ENCODE data around the gene TRIML1.

Gene TRIML1

GRCh38 chr4:188177997-188178675 lies 38.9 kb downstream of the TRIML1 start:
- TF ChIP-seq SIN3A (IDR thresholded peaks at IDR 0.05; ENCODE audit: borderline replicate concordance, insufficient read depth, low read length) (no peak), POLR2AphosphoS5 (IDR thresholded peaks at IDR 0.05; ENCODE audit: low read depth, low read length) (no peak), FOXP2 (optimal IDR thresholded peaks at IDR 0.05; ENCODE audit: borderline replicate concordance, extremely low read depth, extremely low read length, insufficient read depth) (no peak), TAF1 (IDR thresholded peaks at IDR 0.05; ENCODE audit: borderline replicate concordance, insufficient read depth, low read length) (no peak)
- TF ChIP-seq, protein P1, sequence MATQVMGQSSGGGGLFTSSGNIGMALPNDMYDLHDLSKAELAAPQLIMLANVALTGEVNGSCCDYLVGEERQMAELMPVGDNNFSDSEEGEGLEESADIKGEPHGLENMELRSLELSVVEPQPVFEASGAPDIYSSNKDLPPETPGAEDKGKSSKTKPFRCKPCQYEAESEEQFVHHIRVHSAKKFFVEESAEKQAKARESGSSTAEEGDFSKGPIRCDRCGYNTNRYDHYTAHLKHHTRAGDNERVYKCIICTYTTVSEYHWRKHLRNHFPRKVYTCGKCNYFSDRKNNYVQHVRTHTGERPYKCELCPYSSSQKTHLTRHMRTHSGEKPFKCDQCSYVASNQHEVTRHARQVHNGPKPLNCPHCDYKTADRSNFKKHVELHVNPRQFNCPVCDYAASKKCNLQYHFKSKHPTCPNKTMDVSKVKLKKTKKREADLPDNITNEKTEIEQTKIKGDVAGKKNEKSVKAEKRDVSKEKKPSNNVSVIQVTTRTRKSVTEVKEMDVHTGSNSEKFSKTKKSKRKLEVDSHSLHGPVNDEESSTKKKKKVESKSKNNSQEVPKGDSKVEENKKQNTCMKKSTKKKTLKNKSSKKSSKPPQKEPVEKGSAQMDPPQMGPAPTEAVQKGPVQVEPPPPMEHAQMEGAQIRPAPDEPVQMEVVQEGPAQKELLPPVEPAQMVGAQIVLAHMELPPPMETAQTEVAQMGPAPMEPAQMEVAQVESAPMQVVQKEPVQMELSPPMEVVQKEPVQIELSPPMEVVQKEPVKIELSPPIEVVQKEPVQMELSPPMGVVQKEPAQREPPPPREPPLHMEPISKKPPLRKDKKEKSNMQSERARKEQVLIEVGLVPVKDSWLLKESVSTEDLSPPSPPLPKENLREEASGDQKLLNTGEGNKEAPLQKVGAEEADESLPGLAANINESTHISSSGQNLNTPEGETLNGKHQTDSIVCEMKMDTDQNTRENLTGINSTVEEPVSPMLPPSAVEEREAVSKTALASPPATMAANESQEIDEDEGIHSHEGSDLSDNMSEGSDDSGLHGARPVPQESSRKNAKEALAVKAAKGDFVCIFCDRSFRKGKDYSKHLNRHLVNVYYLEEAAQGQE (IDR thresholded peaks at IDR 0.05; ENCODE audit: insufficient read depth in 1 of 2, low read depth in 2 of 2, low read length in 2 of 2) = no peak

GRCh38 chr4:188178806-188179205 lies 39.6 kb downstream of the TRIML1 start:
- TF ChIP-seq, protein P1 (IDR thresholded peaks at IDR 0.05; ENCODE audit: insufficient read depth in 1 of 2, low read depth in 2 of 2, low read length in 2 of 2) = no peak
- TF ChIP-seq FOXP2 (optimal IDR thresholded peaks at IDR 0.05; ENCODE audit: borderline replicate concordance, extremely low read depth, extremely low read length, insufficient read depth) (no peak), TAF1 (IDR thresholded peaks at IDR 0.05; ENCODE audit: borderline replicate concordance, insufficient read depth, low read length) (no peak), POLR2AphosphoS5 (IDR thresholded peaks at IDR 0.05; ENCODE audit: low read depth, low read length) (no peak), SIN3A (IDR thresholded peaks at IDR 0.05; ENCODE audit: borderline replicate concordance, insufficient read depth, low read length) (no peak)

- TF ChIP-seq, protein P1 (IDR thresholded peaks at IDR 0.05; ENCODE audit: insufficient read depth in 1 of 2, low read depth in 2 of 2, low read length in 2 of 2) = no peak
- TF ChIP-seq SIN3A (IDR thresholded peaks at IDR 0.05; ENCODE audit: borderline replicate concordance, insufficient read depth, low read length) = no peak
- no peak for TF ChIP-seq FOXP2 (optimal IDR thresholded peaks at IDR 0.05; ENCODE audit: borderline replicate concordance, extremely low read depth, extremely low read length, insufficient read depth)
- TF ChIP-seq POLR2AphosphoS5 (IDR thresholded peaks at IDR 0.05; ENCODE audit: low read depth, low read length) = no peak
- TF ChIP-seq TAF1 (IDR thresholded peaks at IDR 0.05; ENCODE audit: borderline replicate concordance, insufficient read depth, low read length) = no peak
Observed at GRCh38 chr4:188187106-188187505, 47.9 kb downstream of the TRIML1 start.

- TF ChIP-seq POLR2AphosphoS5 (IDR thresholded peaks at IDR 0.05; ENCODE audit: low read depth, low read length) = no peak
- no peak for TF ChIP-seq SIN3A (IDR thresholded peaks at IDR 0.05; ENCODE audit: borderline replicate concordance, insufficient read depth, low read length)
- TF ChIP-seq TAF1 (IDR thresholded peaks at IDR 0.05; ENCODE audit: borderline replicate concordance, insufficient read depth, low read length) = no peak
- TF ChIP-seq, protein P1 (IDR thresholded peaks at IDR 0.05; ENCODE audit: insufficient read depth in 1 of 2, low read depth in 2 of 2, low read length in 2 of 2) = no peak
- no peak for TF ChIP-seq FOXP2 (optimal IDR thresholded peaks at IDR 0.05; ENCODE audit: borderline replicate concordance, extremely low read depth, extremely low read length, insufficient read depth)
Observed at GRCh38 chr4:188190461-188190860, 51.2 kb downstream of the TRIML1 start.

Measured in PFSK-1 (cell line).